H54 (cell line): ENCODE data around the gene TTLL10.

ENCODE experiments used
- DNase-seq: peaks from one replicate; pipeline ENCODE4 v3.0.0; 2011; ENCODE audit warnings: low spot score, mixed read lengths; ENCODE audit not compliant: insufficient read length
- FAIRE-seq: peaks from 3 replicates; lab custom pipeline; 2011; peaks lifted over from hg19 to GRCh38; lab: Jason Lieb, UNC
- POLR2A ChIP-seq: IDR thresholded peaks from 2 replicates; pipeline ENCODE4 v1.6.1; 2011; ENCODE audit warnings: low read depth, mild to moderate bottlenecking, low read length

TTLL10 gene

GRCh38 chr1:1240822-1241587, 67.3 kb downstream of the TTLL10 start:
- no peak for FAIRE-seq
- no peak for TF ChIP-seq POLR2A
- DNase-seq: no peak

- FAIRE-seq (no peak), DNase-seq (no peak)
- TF ChIP-seq POLR2A: no peak
These were observed 68.0 kb downstream of the TTLL10 start for GRCh38 chr1:1241588-1242219.

GRCh38 chr1:1242461-1243265, 69.0 kb downstream of the TTLL10 start:
- no peak for TF ChIP-seq POLR2A
- DNase-seq (no peak), FAIRE-seq (no peak)

- no peak for TF ChIP-seq POLR2A
- FAIRE-seq (no peak), DNase-seq (no peak)
These were observed 69.6 kb downstream of the TTLL10 start for GRCh38 chr1:1243266-1243660.

GRCh38 chr1:1243807-1244191, 70.1 kb downstream of the TTLL10 start:
- FAIRE-seq (no peak), DNase-seq (no peak)
- TF ChIP-seq POLR2A: no peak

GRCh38 chr1:1244192-1244811, 70.6 kb downstream of the TTLL10 start:
- no peak for TF ChIP-seq POLR2A
- FAIRE-seq (no peak), DNase-seq (no peak)

- no peak for TF ChIP-seq POLR2A
- FAIRE-seq (no peak), DNase-seq (no peak)
These were observed 71.6 kb downstream of the TTLL10 start for GRCh38 chr1:1245178-1245816.

GRCh38 chr1:1245817-1246576, 72.3 kb downstream of the TTLL10 start:
- FAIRE-seq (no peak), DNase-seq (no peak)
- TF ChIP-seq POLR2A: no peak

GRCh38 chr1:1246577-1247340, 73.1 kb downstream of the TTLL10 start, which contains the start of gene C1QTNF12:
TSS of gene C1QTNF12 (minus strand) at chr1:1246722. CDS start at chr1:1246690, 32 bp downstream.
- TF ChIP-seq POLR2A: no peak
- DNase-seq (no peak), FAIRE-seq (no peak)

GRCh38 chr1:1247341-1247913, 73.7 kb downstream of the TTLL10 start:
- DNase-seq (no peak), FAIRE-seq (no peak)
- TF ChIP-seq POLR2A: no peak
